H1 (cell line): ENCODE data around the gene IL1RL1. TPM values are rescaled to one million over a fixed set of nuclear protein-coding genes. Genes with fewer than 3 reads are reported as not detected.

Experiments used
- CEBPB ChIP-seq: IDR thresholded peaks from 2 replicates; pipeline ENCODE4 v1.6.1; 2012; ENCODE audit warnings: low read depth, low read length
- TCF12 ChIP-seq: IDR thresholded peaks from 2 replicates; pipeline ENCODE4 v1.6.1; 2011; ENCODE audit warnings: low read depth, mild to moderate bottlenecking, low read length
- polyA plus RNA-seq, 7 experiments: library from polyadenylated mRNA; depleted of rRNA in 3 of 7; stranded (reverse) in 5 of 7; unstranded in 2 of 7; fragments of >200 nt in 5 of 7; fragments of 200-250 nt in 2 of 7; gene quantifications; 1 replicate in 5 of 7; 2 replicates in 1 of 7; 4 replicates in 1 of 7; pipeline versions ENCODE4 v1.2.1 to v1.2.3, GENCODE V29; 2011 to 2013; ENCODE audit warnings: missing spikeins in 2 of 7, mixed read lengths in 2 of 7
- total RNA-seq: library from RNA; stranded (reverse); fragmentation: NEBNext Ultra II Directional; extraction: Animal tissue kit (Norgen Biotek cat#: 25700); gene quantifications from 2 replicates; pipeline ENCODE4 v1.2.1, GENCODE V29; 2021

The IL1RL1 gene
- total and polyA plus RNA-seq, 2 of the 8 experiments (the other 6 are each of a cell fraction or from before 2014, with no cell fraction given), result not detected

GRCh38 chr2:102367331-102367971 lies 56.1 kb downstream of the IL1RL1 start (continued):
- TF ChIP-seq TCF12 (no peak), CEBPB (no peak)
